Effector memory CD4-positive, alpha-beta T cell (primary cell): ENCODE results near the gene SLC35E2B.
"Not testable (repeated sequence)": the region's sequence is repeated elsewhere in the genome, so short reads cannot be mapped to it uniquely, and the experiment has no call there.

Experiments
- DNase-seq, 3 donors: peaks; one replicate each; pipeline ENCODE4 v3.0.0-alpha.2; 2020
- H3K27ac ChIP-seq: 2 replicates; pipeline ENCODE4 v1.7.0; 2013; ENCODE audit warnings: mild to moderate bottlenecking, low read length, moderate library complexity; ENCODE audit not compliant: insufficient read depth, poor library complexity, severe bottlenecking
- H3K27me3 ChIP-seq: replicated peaks from 2 replicates; pipeline ENCODE4 v1.7.0; 2013; ENCODE audit warnings: mild to moderate bottlenecking, low read length; ENCODE audit not compliant: insufficient read depth, control insufficient read depth, poor library complexity, severe bottlenecking
- H3K36me3 ChIP-seq: 2 replicates; pipeline ENCODE4 v1.7.0; 2013; ENCODE audit warnings: mild to moderate bottlenecking, low read length, moderate library complexity; ENCODE audit not compliant: control insufficient read depth, insufficient read depth
- H3K4me1 ChIP-seq: 2 replicates; pipeline ENCODE4 v1.7.0; 2013; ENCODE audit warnings: low read length, mild to moderate bottlenecking; ENCODE audit not compliant: control insufficient read depth, insufficient read depth, poor library complexity, severe bottlenecking
- H3K4me3 ChIP-seq: 2 replicates; pipeline ENCODE4 v1.7.0; 2013; ENCODE audit warnings: low read length, low read depth, mild to moderate bottlenecking; ENCODE audit not compliant: insufficient read depth, poor library complexity, severe bottlenecking
- H3K9me3 ChIP-seq: 2 replicates; pipeline ENCODE4 v1.7.0; 2013; ENCODE audit warnings: mild to moderate bottlenecking, low read length, moderate library complexity; ENCODE audit not compliant: control insufficient read depth

The SLC35E2B gene

DNA sequence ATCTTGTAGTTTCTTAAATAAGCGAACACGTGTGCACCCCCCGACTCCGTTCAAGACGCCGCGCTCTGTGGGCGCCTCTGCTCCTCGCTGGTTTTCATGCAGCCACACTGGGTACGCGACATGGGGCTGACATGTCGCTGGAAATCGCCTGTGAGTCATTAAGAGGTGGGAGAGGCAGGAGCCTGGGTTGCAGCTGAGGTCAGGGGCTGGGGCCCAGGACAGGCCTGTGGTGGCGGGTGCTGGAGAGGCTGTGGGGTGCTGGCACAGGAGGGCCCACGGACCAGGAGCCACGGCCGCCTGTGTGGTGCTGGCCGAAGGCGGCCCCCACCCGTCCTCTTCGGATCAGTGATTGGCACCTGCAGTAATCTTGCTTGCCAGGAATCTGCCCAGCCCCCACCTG, 17.8 kb downstream of the SLC35E2B start:
- Histone ChIP-seq H3K36me3 (peaks cover 21% of the 10 kb centered on the region), H3K4me1 (peaks cover 15% of the 10 kb centered on the region)
- H3K4me3 ChIP-seq, H3K9me3 ChIP-seq, DNase-seq, H3K27ac ChIP-seq, H3K27me3 ChIP-seq: not testable (repeated sequence)

DNA sequence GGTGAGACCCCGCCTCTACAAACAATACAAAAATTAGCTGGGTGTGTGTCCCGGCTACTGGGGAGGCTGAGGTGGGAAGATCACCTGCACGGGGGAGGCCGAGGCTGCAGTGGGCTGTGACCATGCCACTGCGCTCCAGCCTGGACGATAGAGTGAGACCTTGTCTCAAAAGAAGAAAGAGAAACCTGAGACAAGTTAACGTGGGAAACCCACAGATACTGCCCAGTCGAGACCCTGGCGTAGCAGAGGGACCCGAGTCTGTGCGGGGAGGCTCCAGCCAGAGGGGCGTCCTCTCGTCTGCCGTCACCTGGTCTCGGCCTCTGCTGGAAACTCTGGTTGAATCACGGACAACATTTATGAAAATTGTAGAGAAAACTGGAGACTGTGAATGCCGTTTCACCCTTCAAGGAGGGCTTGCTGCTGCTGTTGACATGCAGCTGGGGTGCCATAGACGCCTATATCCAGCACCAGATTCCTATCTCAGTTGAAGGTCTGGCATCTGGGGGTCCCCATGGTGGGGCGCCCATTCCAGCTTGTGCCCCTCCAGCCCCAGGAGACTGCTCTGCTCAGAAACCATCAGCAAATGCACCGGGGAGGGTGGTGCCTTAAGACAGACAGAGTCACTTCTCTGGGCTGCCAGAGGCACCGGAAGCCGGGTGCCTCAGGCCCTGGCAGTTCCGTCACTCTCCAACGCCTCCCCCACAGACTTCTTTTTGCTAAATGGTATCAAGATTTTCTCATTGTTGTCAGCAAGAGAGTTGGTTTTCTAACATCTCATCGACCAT, 20.2 kb downstream of the SLC35E2B start:
- no peak overlapping the region for H3K4me3 ChIP-seq
- DNase-seq = no peak
- no peaks in the 10 kb centered on the region for H3K4me1 ChIP-seq
- no peaks in the 10 kb centered on the region for H3K9me3 ChIP-seq
- H3K36me3 ChIP-seq = peaks cover 27% of the 10 kb centered on the region
- H3K27me3 ChIP-seq = no peaks in the 10 kb centered on the region
- no peak overlapping the region for H3K27ac ChIP-seq

DNA sequence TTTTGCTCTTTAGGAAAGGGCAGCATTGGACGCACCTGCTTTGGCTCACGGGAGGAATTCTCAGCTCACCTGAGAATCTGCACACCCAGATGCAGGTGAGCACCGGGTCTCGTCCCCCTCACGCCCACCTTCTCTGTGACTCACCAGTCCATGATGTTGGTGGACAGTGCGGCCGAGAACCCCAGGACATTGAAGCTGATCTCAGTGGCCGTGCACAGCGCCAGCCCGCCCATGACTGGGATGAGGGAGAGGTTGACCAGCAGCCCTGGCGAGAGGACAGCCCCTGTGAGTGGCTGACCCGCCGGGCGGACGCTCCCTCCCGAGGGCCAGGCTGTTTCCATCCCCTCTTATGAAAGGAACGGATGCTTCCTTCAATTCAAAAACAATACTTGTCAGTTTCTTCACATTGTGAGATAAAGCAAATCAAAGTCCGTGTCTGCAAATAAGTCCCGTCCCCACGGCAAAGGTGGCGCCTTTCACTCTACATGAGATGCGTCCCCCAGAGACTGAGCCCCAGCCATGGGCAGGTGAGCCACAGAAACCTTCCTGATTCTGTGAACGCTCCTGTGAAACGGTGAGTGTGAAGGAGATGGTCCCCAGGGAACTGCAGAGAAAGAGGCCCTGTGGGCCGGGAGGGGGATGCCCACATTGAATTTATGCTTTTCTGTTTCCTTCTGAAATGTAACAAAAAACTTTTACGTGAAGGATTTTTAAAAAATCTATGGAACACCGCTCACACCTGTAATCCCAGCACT, 21.1 kb downstream of the SLC35E2B start:
- Histone ChIP-seq H3K4me1 (no peaks in the 10 kb centered on the region), H3K36me3 (peaks cover 28% of the 10 kb centered on the region), H3K27ac (no peak overlapping the region), H3K27me3 (no peaks in the 10 kb centered on the region), H3K4me3 (no peak overlapping the region), H3K9me3 (no peaks in the 10 kb centered on the region)
- no peak for DNase-seq

DNA sequence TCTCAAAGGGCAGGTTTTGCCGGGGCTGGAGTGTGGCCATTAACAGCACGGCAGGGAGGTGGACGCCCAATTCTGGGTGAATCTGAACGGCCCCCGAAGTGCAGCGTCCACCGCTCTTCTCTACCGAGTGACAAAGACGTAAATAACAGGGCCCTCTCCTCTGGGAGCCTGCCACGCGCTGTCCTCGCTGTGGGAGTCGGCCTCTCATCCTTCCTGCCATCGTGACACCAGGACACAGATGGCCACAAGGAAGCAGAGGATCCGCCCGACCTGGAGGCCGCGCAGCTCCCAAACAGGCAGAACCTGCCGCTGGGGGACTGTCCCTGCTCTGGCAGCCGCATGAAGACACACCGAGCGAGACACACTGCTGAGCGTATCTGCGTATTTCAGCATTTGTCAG, 21.7 kb downstream of the SLC35E2B start:
- Histone ChIP-seq H3K9me3 (no peaks in the 10 kb centered on the region), H3K4me3 (no peak overlapping the region), H3K27ac (no peak overlapping the region), H3K27me3 (no peaks in the 10 kb centered on the region), H3K4me1 (no peaks in the 10 kb centered on the region), H3K36me3 (peaks cover 35% of the 10 kb centered on the region)
- no peak for DNase-seq

DNA sequence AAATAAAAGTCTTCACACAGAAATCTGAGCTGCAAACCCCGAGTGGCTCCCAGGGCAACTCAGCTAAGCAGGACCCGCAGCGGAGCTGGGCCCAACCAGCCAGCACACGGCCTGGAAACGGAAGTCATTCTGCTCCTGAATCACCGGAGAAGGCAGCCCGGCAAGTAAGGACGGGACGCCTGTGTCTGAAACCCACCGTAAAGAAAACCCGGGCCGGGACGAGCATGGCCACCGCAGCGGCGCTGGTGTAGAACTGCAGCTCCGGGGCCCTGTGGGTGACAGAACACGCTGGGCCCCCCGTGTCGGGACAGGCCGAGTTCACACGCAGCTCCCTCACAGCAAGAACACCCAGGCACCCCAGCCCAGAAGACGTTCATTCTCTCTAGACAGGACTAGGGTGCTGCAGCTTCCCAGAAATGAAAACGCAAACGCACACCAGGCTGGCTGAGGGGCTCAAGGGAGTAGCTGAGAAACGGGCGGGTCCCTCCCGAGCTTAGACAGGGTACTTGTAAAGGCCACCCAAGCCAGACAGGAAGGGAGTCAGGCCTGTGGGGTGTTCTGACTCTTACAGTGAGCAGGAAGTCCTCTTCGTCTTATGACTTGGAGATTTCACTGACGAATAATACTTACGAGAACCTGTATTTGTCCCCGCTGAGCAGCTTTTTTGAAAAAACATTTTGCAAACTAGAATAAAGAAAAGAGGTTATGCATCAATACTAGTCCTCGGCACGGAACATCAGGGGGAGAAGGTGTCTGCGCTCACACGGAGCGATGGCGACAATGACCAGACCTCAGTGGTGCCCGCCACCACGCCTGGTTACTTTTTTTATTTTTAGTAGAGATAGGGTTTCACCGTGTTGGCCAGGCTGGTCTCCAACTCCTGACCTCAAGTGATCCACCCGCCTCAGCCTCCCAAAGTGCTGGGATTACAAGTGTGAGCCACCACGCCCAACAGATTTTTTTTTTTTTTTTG, 22.8 kb downstream of the SLC35E2B start:
- no peak for DNase-seq
- Histone ChIP-seq H3K27me3 (no peaks in the 10 kb centered on the region), H3K36me3 (peaks cover 46% of the 10 kb centered on the region), H3K27ac (no peak overlapping the region), H3K9me3 (no peaks in the 10 kb centered on the region), H3K4me3 (no peak overlapping the region), H3K4me1 (no peaks in the 10 kb centered on the region)

DNA sequence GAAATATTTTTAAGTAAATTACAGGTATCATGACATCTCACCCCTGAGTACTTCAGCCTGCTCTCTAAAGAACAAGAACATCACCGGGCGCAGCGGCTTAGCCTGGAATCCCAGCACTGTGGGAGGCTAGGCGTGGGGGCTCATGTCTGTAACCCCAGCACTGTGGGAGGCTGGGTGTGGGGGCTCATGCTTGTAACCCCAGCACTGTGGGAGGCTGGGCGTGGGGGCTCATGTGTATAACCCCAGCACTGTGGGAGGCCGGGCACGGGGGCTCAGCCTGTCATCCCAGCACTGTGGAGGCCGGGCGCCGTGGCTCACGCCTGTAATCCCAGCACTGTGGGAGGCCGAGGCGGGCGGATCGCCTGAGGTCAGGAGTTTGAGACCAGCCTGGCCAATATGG, 26.1 kb downstream of the SLC35E2B start:
- Histone ChIP-seq H3K27ac (no peak overlapping the region), H3K4me3 (no peak overlapping the region), H3K27me3 (no peaks in the 10 kb centered on the region), H3K9me3 (no peaks in the 10 kb centered on the region), H3K4me1 (peaks cover 4% of the 10 kb centered on the region), H3K36me3 (peaks cover 36% of the 10 kb centered on the region)
- DNase-seq = no peak

DNA sequence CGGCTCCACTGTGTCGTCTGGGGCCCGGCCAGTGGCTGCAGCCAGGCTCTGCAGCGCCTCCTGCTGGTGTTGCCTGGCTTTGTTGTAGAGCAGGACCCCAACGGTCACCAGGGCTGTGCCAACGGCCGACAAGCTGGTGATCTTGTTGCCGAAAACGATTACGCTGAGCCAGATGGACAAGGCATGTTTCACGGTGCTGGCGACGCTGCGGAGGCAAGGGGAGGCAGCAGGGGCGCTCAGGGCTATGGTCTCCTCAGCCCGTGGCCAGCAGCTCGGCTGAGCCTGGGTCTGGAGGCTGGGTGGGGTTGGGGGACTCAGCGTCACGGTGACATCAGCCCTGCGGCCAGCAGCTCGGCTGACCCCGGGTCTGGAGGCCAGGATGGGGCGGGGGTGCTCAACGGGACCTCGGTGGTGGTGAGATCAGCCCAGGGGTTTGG, 26.8 kb downstream of the SLC35E2B start:
- peaks cover 4% of the 10 kb centered on the region for H3K4me1 ChIP-seq
- no peaks in the 10 kb centered on the region for H3K9me3 ChIP-seq
- H3K36me3 ChIP-seq = peaks cover 30% of the 10 kb centered on the region
- H3K27ac ChIP-seq = no peak overlapping the region
- DNase-seq = no peak
- H3K27me3 ChIP-seq = no peaks in the 10 kb centered on the region
- no peak overlapping the region for H3K4me3 ChIP-seq

DNA sequence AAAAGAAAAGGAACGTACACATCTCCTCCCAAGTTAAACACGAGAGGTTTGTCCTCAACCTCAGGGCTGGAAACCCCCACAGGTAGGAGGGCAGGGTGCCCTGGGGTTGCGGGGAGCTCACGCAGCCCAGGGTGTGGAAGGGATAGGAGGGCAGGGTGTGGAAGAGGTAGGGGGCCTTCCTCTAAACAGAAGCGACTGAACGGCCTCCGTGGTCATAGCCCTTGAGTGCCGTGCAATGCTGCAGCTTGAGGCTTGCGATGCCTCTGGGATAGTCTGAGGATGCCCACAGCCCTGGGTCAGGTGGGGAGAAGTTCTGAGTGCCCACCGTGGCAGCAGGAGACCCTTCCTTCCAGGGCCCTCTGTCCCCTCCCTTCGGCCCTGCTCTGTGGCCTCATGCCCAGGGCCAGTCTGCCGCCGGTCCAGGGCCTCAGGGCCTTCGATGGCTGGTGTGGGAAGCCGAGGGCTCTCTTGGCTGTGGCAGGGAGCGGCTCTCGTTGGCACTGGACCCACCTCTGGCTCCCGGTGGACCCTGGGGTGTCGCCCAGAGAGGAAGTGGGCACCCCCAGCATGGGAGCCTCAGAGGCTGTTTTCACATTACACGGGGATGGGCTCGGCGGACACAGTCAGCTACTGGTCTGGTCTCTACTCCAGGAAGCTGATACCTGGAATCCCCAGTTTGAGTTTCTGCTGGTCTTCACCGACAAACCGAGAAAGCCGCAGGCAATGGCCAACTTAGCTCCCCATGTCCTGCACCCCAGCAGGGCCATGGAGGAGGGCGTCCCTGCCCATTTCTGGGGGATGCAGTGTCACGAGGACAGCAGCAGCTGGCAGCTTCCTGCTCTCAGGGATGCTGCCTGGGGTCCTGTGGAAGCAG, 27.4 kb downstream of the SLC35E2B start:
- H3K4me3 ChIP-seq = no peak overlapping the region
- H3K27ac ChIP-seq = no peak overlapping the region
- H3K27me3 ChIP-seq = no peaks in the 10 kb centered on the region
- H3K36me3 ChIP-seq = peaks cover 26% of the 10 kb centered on the region
- no peaks in the 10 kb centered on the region for H3K9me3 ChIP-seq
- H3K4me1 ChIP-seq = peaks cover 4% of the 10 kb centered on the region
- DNase-seq = no peak

DNA sequence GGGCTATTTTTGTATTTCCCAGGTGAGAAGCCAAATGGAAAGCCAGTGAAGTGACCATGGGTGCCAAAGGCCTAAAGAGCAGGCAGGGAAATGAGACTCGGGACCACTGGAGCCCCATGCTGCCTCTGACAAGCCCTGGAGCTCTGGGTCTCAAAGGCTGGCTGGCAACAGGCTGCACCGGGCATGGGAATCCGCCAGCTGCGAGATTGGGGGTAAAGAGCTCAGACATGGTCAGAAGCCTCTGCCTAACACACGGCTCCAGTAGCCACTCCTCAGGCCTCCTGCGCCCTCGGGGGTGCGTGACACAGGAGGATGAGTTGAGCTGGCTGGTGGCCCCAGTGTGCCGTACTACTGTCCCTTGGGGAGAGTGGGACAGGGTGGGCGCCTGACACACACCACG, 28.3 kb downstream of the SLC35E2B start:
- not testable (repeated sequence) for H3K9me3 ChIP-seq, H3K27ac ChIP-seq, DNase-seq, H3K27me3 ChIP-seq, H3K4me1 ChIP-seq, H3K4me3 ChIP-seq
- H3K36me3 ChIP-seq = peaks cover 20% of the 10 kb centered on the region
